Activated CD4-positive, alpha-beta T cell treated with anti-CD3 and anti-CD28 coated beads for 24 hours (primary cell): Measurements from ENCODE around the gene MEI4.

Source experiments
- DNase-seq, 2 donors: peaks; one replicate each; pipeline ENCODE4 v3.0.0-alpha.2; 2020; ENCODE audit warnings: low read depth in 2 of 2

The MEI4 gene

GRCh38 chr6:77965449-77965848, 312.6 kb downstream of the MEI4 start:
- no peak for DNase-seq

DNA sequence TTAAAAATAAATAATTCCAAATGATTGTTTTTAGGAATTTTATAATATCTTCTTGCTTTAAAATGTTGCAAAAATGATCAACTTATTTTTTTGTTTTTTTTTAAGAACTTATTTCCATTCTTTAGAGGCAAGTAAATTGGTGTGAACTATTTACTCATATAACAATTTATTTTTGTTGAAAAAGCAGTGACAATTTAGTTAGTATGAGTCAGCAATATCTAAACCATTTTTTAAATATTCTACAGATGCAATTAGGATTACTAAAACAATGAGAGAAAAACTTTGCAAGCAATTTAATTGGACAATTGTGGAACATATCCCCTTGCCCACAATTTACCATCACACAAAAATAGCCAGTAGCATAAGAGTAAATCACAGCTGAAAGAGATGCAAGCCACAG, 319.5 kb downstream of the MEI4 start:
- DNase-seq: no peak
